Amniotic epithelial cell (primary cell): ENCODE results near the gene ROR2.

ENCODE experiments used
- DNase-seq: peaks from one replicate; pipeline ENCODE4 v3.0.0-alpha.2; 2010; ENCODE audit warnings: low read depth

Gene ROR2

DNA sequence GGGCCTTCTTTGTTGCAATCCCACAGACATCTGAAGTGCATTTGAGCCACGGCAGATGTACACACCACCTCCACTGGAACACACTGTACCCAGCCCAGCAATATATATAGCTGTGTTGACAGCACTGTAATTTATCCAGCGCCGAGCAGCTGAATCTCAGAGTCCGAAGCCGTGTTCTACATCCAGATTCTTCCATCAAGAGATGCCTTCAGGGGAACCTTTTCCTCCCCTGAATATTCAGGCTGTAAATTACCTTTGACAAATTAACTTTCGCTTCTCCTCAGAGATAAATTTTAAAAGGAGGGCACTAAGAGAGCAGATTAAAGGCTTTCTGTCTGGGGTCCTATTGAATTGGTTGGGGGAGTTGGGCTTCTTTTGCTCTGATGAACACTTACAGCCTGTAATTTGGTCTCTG is 76.4 kb downstream of the ROR2 start:
- peak; percentile 95 for DNase-seq

DNA sequence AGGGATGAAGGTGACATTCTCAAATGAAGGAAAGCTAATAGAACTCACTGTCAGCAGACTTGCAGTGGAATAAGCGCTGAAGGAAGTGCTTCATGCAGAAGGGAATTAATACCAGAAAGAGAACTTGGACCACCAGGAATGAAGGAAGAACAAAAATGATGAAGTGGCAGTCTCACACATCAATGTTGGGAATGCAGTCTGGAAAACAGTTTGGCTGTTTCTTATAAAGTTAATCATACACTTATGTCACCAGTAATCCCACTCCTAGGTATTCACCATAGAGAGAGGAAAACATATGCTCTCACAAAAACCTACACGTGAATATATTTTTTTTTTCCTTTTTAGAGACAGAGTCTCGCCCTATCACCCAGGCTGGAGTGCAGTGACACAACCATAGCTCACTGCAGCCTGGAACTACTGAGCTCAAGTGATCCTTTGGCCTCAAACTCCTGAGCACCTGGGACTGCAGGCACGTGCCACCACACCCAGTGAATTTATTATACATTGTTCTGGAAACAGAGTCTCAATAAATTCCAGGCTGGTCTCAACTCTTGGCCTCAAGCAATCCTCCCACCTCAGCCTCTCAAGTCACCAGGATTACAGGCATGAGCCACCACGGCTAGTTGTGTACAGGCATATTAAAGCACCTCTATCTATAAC is 81.2 kb downstream of the ROR2 start:
- DNase-seq = no peak

DNA sequence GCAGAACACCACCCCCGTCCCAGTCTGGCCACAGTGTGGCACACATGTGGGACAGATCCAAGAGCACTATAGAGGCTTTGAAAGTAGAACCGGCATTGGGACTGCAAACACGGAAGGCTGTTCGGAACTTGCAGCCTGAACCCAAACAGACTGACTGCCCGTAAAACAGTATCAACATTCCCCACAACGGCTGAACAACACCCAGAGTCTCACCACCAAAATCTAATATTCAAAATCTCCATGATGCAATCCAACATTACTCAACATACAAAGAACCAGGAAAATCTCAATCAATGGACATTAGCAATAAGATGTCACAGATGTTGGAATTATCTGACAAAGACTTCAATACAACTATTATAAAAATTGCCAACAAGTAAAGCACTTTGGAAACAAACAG is 82.3 kb downstream of the ROR2 start:
- DNase-seq = no peak

DNA sequence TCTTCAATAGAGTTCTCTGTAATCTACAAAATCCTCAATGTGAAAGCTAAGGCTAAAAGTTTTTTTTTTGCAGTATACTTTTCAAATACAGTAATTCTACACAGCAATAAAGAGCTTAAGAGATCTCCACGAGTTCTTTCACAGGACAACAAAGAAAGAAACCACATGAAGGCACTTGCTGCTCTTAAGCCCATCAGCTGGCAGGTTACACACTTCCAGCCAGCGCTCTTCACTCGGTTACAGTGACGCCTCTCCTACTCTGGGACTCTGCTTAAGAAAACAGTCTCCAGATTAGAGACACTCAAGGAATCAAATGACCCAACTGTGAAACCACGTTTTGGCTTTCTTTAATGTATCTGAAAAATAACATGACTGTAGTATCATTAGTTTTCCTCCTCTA is 85.0 kb downstream of the ROR2 start:
- no peak for DNase-seq

DNA sequence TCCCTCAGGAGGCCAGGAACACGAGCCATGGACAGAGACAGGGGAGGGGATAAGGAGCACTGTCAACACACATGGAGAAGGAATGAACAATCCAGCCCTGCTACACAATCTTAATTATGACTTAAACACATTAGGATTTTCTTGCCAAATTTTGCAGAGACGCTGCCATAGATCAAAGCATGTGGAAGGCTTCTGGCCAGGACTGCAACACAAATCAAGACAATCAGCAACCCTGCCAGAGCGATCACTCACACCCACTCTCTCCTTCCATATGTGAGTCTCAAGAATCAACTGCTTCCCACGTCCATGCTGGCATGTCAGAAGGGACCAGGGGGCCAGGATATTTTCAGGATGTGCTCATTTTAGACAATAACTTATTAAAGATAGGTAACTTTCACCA is 85.6 kb downstream of the ROR2 start:
- DNase-seq = peak; percentile 83

DNA sequence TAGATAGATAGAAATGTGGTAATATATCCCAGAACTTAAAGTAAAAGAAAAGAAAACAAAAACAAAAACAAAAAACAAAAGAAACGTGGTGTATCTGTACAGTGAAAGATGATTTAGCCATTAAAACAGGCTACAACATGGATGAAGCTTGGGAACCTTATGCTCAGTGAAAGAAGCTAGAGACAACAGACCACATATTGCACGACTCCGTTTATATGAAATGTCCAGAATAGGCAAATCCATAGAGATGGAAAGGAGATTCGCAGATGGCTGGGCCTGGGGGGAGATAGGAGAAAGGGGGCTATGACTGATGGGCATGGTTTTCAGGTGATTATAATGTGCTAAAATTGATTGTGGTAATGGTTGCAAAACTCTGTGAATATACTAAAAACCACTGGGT is 86.6 kb downstream of the ROR2 start:
- DNase-seq = peak; percentile 67

DNA sequence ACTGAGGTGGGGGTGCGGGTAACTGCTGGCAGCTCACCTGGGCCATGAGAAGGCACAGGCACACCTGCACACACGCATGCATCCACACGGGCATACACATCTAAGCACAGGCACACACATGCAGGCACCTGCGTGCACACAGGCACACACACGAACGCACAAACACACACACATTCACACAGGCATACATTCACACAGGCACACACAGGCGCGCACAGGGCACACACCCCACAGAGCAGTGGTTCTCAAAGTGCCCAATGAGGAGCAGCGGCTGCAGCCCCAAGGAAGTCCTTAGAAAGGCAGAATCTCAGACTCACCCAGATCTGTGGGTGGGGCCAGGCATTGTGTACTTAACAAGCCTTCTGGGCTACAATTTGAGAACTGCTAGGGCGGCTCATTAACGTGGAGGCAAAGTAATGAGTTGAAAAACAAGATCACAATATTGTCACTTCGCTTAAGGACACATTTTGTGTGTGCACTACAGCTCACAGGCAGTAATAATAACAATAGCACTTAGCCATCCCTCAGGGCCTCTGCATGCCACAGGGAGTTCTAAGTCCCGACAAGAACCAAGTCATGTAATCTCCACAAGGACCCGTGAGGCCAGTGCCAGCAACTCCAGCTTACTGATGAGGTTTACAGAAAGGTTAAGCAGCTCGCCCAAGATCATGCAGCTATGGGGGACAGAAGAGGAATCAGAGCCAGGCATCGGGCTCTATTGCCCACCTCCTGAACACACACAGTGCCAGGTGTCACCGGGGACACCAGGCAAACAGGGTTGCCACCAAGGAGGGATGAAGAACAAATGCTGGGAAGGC is 91.6 kb downstream of the ROR2 start:
- DNase-seq = no peak

DNA sequence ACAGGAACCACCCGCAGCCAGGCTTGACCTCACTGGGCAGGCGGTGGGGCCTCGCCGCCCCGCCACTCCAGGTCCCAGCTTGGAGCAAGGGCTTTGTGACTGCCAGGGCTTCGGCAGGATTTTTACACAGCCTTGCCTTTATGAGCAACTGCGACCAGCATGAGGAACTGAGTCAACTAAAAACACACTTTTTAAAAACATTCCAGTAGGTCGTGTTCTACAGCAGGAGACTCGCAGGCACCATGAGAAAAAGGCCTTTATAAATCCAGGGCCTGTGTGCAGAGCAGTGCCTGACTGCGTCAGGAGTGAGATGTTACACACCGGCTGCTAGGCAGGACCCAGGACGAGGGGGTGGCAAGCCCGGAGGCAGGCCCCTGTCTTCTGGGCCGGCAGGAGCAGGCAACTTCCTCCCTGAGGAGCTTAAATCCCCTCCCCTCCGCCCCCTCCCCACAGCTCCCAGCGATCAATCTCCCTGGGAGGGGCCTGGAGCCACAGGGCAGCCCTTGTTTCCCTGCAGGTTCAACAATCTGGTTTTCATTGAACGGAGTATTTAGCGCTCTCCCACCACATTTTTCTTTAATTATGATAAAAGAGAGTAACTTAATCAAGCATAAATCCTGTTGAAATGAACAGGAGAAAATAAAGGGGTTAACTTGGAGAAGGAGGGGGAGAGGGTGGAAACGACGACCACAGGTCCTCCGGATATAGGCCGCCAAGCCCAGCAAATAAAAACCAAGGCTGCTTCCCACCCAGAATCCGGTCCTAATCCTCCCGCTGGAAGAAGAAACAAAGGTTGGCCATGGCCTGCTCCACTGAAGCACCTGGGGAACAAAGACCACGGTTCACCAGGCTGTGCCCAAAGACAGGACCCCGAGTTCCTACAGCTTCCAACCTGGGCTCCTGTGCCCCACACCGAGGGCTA is 92.5 kb downstream of the ROR2 start:
- DNase-seq = peak; percentile 45

DNA sequence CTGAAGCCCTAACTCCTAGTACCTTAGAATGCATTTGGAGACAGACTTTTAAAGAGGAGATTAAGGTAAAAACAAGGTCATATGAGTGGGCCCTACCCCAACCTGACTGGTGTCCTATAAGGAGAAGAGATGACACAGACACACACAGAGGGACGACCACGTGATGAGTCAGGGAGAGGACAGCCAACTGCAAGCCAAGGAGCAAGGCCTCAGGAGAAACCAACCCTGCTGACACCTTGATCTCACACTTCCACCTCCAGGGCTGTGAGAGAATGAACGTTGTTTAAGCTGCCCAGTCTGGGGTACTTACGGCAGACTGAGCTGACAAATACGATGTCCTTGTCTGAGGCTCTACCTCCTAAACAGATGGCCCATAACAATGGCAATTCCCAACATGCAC is 93.6 kb downstream of the ROR2 start:
- no peak for DNase-seq

DNA sequence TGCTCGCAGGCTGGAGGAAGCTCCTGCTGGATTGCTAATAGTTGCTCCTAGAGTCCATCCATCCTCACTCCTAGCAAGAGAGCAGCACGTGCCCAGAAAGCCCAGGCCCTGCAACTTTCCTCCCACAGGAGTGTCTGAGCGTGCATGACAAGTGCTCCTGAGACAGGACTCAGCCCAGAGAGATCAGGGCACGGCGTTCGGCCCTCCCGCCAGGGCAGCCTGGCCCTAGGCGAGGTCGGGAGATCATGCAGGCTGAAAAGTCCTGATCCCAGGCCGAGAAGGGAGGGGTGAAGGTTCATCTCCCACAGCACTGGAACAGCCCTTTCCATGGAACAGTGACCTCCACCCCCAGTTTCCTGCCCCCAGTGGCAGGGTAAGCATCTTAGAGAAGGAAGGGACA is 94.8 kb downstream of the ROR2 start:
- no peak for DNase-seq

DNA sequence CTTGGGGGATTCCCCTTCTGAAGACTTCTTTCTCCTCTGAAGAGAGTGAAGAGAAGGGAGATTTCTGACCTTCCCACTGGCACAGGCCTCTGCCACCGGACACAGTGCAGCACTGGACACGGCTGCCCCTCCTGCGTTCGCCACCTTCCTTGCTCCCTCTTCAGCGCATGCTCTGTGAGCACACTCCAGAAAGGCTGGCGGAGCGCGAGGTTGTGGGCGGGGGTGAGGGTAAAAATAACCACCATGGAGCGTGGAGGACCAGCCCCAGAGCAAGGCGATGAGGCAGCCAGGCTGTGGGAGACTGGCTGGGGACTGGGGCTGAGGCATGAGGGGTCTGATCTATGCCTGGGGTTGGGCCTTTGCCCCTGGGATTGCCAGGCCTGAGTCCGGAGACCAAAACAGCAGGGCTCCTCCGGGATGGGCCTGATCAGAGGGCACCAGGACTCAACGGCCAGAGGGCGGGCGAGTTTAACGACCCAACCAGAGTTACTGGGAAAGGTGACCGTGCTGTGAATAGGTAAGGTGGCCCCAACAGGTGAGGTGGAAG is 97.2 kb downstream of the ROR2 start:
- no peak for DNase-seq

DNA sequence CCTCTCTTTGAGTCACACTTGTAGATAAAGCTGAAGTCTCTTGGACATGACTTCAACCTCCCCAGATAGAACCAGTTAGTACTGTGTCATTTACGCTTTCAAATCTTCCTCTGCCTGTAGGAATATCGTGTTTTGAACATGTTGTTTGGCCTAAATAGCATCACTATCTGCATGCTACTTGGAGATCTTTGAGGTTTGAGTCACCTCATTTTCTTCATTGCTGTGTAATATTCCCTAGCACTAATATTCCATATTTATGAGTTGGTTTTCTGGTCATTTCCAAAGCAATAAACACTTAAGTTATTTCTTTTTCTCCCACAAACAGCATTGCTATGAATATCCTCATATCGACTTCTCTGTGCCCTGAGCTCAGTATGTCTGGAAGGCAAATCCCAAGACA is 100.3 kb downstream of the ROR2 start:
- DNase-seq = no peak

DNA sequence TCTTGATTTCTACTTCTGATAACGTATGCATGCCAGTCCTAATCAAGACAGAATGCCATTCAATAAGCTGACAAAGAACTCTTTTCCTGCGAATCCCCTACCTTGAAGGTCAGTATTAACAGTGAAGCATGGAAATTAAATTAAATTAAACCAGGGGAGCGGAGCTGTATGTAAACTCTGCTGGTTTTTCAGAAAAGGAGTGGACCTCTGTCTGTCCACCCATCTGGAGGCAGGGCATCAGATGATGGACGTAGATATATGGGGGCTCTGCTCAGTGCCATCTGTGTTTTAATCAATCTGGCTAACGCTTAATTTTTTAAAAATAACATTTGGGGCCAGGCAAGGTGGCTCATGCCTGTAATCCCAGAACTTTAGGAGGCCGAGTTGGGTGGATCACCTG is 101.9 kb downstream of the ROR2 start:
- DNase-seq = no peak

DNA sequence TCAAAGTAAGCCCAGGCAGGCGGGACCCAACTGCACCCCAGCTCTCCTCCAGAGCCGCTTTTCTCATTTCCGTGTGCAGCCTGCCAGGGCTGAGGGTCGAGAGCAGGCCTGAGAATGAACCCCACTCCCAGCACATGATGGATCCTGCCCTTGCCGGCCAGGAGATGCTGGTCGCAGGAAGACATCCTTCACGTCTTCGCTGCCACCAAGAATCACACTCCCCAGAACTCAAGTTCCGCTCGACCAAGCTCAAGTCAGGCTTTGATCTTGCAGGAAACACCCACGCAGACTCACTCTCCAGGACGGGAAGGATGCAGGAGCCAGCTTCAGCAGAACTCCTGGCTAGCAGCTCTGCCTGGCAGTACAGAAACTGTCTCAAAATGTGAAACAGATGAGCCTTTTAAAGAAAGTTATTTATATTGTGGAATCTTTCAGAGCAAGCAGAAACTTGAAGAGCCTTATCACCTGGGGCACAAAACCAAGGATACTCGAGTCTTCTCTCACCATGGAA is 102.4 kb downstream of the ROR2 start:
- DNase-seq = peak; percentile 71

DNA sequence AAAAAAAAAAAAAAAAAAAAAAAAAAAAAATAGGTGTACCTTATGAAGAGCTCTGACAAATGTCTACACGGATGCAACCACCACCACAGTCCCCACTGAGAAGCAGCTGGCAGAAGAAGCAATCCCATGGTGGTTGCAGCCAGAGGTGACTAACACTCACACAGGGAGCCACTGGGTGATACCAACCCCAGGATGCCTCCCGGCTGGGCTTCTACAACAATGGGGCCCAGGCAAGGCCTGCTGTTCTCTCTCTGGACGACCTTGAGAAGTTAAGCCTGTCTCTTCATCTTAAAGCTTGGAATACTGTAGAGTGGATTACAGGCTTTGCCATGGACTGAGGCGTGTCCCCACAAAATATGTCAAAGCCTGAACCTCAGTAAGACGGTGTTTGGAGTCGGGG is 104.1 kb downstream of the ROR2 start:
- peak; percentile 62 for DNase-seq

DNA sequence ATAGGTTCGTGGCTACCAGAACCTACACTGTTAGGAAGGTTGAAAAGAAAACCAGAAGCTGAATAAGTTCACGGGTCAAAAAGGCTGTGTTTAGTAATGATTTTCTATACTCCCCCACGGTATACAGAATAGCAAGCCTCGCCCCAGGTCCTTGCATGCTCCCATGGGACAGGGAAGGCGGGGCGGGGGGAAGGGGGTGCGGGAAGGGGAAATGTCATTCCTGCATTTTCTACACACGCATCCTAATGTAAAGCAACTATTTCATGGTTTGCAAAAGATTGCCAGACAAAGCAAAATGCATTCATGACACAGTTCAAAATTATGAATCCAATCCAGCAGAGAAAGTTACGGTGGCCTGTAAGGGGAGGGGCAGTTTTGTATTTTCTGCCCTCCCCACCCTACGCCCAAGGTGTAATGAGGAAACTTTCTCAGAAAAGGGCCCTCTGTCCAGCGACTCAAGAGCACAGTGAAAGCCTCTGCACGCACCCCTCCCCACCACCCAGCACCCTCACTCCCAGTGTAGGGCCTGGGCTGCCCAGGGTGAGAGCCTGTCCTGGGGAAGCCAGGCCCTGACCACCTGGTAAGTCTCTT is 105.2 kb downstream of the ROR2 start:
- no peak for DNase-seq

DNA sequence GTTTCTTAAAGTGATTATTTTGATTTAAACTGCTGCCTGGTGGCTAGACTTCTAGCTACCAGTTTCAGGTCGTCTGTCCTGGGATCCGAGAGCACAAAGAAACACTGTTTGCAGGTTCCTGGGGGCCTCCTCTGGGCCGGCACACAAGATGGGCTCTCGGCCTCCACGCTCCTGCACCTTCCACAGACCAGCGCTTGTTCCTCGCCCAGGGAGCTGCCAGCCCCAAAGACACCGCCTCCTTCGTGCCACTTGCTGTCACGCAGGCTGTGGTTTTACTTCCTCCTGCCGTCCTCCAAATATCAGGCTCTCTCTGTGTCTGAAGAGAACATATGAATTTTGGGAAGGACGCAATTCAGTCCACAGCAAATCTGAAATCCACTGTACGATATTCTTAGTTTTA is 105.8 kb downstream of the ROR2 start:
- no peak for DNase-seq

DNA sequence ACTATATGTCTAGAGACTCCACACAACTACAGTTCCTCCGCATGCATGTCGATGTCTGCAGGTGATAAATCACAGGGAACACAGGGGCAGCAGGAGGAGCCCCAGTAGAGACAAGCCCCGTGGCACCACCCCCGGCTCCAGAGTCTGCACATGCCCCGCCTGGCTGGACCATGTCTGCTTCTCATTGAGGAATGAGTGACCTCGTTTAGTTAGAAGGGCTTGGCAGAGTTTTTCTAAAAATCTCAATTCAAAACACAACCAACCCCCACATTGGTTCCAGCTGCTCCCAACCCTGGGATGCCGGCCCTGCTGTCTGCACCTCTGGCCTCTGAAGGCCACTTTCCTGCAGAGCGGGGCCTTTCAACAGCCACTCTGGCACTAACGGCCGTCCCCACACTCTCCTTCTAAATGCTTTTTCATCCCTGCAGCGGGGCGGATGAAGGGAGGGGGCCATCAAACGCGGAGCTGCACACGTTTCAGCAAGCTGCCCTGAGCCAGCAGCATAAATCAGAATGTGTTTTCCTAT is 106.3 kb downstream of the ROR2 start:
- peak; percentile 49 for DNase-seq

DNA sequence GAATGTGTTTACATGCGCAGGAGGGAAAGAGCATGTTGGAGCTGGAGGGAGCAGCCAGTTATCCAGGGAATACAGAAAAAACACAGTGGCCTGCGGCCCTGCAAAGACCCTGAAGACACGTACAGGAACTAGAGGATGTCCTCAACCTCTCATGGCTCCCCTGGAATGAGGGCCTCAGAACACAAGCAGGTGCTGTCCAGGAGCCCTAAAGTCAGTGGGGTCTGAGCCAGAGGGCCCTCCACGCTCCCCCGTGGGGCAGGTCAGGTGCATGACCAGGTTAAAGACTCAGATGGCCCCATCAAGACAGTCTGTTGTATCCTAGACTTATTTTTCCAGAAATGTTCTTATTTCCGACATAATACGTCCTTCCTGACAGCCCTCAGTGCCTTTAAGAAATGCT is 106.9 kb downstream of the ROR2 start:
- DNase-seq = no peak

DNA sequence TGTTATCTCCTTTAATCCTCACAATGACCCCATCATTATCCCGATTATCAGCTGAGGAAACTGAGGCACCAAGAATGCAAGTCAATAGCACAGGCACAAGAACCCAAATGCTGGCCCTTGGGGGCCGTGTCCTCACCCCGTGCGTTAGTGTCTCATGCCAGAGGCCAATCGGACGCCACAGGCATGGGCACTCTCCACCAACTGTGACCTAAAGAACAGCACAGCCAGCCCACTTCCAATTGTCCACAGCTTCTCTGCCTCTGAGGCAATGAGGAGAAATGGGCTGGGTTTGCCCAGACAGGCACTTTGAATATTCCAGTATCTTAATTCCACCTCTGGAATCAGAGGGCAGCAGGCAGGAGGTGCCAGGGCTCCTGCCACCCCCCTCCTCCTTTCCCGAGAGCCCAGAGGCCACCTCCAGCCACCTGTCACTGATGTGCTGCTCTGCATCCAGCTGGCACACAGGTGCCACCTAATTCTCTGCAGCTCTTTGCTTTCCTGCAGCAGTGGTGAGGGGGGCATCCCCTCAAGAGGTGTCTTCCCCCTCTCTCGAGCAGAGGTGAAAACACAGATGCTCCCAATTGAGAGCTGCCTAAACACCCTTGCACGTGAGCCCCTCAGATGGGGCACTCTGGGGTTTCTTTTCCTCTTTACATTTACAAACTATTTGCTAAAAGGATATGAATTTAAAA is 107.5 kb downstream of the ROR2 start:
- DNase-seq = no peak

DNA sequence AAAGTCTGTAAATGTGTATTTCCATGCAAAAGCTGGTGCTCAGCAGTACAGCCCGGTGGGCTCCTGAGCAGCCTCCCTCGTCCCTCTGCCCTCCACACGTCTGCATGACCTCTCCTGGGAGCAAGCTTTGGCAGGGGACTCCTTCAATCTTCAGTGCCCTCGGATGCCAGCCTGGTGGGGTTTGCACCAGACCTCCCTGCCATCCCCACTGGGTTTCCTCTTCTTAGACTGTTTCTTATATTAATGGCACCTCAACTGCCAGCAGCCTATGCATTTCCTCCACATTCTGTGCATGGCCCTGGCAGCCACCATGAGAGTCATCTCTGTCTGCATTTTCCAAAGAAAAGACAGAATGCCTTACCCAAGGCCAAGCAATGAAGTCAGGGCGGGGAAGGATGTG is 108.4 kb downstream of the ROR2 start:
- DNase-seq = no peak
